ENCODE measurements around the gene TRIM67.
"Not testable (repeated sequence)": the region's sequence is repeated elsewhere in the genome, so short reads cannot be mapped to it uniquely, and the experiment has no call there.

TRIM67 gene

DNA sequence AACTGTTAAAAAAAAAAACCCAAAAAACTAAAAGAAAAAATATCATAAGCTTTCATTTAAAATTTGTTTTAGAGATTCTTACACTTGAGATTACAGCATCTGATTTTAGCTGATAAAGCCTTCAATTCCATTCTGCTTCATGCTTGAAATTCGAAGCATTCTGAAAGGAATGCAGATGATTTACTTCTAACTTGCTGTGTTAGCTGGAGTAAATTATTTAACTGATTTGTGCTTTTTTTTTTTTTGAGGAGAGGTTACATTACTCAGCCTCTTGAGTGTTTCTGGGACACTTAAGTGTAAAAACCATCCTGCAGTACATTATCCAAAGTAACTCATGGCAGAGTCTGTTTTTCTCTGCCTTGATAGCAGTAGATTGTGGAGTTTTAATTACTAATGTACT is 4.5 kb upstream of the TRIM67 start:
- no peak for DNase-seq (ENCODE audit: extremely low read depth in 1 of 2, low read depth in 1 of 2)

DNA sequence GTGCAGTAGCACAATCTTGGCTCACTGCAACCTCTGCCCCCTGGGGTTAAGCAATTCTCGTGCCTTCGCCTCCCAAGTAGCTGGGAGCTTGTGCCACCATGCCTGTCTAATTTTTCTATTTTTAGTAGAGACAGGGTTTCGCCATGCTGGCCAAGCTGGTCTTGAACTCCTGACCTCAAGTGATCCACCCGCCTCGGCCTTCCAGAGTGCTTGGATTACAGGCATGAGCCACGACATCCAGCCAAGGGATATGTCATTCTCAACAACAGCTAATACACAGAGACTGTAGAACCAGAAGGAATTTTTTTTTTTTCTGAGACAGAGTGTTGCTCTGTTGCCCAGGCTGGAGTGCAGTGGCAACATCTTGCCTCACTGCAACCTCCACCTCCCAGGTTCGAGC is 3.7 kb upstream of the TRIM67 start:
- DNase-seq (ENCODE audit: extremely low read depth in 1 of 2, low read depth in 1 of 2), result not testable (repeated sequence)

- no peak for DNase-seq (ENCODE audit: extremely low read depth in 1 of 2, low read depth in 1 of 2)
These were observed 2.5 kb upstream of the TRIM67 start for GRCh38 chr1:231159202-231159962.

GRCh38 chr1:231159963-231160761 is 1.7 kb upstream of the TRIM67 start:
- no peak for DNase-seq (ENCODE audit: extremely low read depth in 1 of 2, low read depth in 1 of 2)

- DNase-seq (ENCODE audit: extremely low read depth in 1 of 2, low read depth in 1 of 2), result no peak
These were observed 777 bp upstream of the TRIM67 start for GRCh38 chr1:231160895-231161666.

- DNase-seq (ENCODE audit: extremely low read depth in 1 of 2, low read depth in 1 of 2), result peak in 1 of 2 donors; percentile 1
These were observed 575 bp downstream of the TRIM67 start for GRCh38 chr1:231162297-231162969.

- DNase-seq (ENCODE audit: extremely low read depth in 1 of 2, low read depth in 1 of 2), result no peak
These were observed 1.3 kb downstream of the TRIM67 start for GRCh38 chr1:231162970-231163829.

GRCh38 chr1:231163830-231164427 is 2.1 kb downstream of the TRIM67 start:
- no peak for DNase-seq (ENCODE audit: extremely low read depth in 1 of 2, low read depth in 1 of 2)

DNA sequence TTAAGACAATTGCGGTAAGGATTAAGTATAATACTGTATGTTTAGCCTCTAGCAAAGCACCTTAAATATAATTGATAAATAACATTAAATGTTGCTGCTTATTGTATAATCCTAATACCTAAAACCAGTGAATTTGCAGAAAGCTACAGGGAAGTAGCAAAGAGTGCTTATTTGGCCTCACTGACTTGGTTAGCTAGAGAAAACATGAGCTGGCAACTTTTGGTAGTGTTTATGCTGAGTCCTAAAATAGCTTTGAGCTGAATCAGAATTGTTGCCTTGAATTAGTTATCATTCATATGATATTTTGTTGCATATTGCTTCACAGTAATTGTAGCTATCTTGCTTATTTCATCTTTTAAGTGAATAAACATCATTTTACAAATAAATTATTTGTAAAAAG is 3.5 kb downstream of the TRIM67 start:
- no peak for DNase-seq (ENCODE audit: extremely low read depth in 1 of 2, low read depth in 1 of 2)

DNA sequence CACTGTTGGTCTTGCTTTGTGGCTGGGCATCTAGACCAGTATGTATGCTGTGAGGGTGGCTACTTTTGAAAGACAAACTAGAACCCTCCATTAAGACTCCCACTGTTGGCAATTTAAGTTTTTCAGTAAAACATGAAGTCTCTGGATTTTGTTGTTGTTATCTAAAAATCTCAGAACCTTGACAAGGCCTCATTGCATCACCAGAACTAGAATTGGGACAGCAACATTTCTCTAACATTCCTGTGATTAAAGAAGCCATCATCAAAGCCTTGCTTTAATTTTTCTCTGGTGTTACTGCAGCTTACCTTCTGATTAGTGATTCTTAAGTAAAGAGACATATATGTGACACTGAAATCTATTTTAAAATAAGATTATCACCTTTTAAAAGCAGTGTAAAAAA is 4.5 kb downstream of the TRIM67 start:
- no peak for DNase-seq (ENCODE audit: extremely low read depth in 1 of 2, low read depth in 1 of 2)

DNA sequence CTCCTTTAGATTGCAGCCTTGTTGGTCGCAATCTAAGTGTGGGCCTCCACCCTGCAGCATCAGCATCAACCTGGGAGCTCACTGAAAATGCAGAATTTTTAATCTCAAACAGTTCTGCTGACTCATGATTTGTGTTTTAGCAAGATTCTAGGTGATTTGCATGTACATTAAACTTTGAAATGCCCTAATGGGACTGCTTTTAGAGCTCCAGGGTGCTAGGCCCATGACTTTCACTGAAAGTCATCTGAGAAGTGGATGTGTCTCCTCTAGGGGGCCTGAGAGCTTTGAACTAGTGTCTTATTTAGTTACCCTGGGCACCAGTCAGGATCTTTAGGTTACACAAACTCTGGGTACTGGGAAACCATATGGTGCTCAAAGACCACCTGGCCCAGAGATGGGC is 9.0 kb downstream of the TRIM67 start:
- no peak for DNase-seq (ENCODE audit: extremely low read depth in 1 of 2, low read depth in 1 of 2)

DNA sequence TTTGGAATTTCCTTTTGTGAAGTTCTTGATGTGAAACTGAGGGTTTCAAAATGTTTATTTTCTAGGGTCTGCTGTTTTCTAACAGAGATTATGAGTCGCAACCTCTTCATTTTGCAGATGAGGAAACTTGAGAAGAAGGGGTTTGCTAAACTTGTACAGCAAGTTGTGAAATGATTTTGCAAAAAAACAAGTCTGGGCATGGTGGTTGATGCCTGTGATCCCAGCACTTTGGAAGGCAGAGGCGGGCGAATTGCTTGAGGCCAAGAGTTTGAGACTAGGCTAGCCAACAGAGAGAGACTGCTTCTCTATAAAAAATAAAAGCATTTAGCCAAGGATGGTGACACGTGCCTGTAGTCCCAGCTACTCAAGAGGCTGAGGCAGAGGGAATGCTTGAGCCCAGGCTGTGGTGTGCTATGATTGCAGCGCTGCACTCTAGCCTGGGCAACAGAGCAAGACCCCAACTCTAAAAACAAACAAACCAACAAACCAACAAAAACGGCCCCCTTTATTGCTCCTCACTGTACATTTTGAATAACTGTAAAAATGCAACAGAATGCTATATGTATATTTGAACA is 9.9 kb downstream of the TRIM67 start:
- DNase-seq (ENCODE audit: extremely low read depth in 1 of 2, low read depth in 1 of 2), result no peak

DNA sequence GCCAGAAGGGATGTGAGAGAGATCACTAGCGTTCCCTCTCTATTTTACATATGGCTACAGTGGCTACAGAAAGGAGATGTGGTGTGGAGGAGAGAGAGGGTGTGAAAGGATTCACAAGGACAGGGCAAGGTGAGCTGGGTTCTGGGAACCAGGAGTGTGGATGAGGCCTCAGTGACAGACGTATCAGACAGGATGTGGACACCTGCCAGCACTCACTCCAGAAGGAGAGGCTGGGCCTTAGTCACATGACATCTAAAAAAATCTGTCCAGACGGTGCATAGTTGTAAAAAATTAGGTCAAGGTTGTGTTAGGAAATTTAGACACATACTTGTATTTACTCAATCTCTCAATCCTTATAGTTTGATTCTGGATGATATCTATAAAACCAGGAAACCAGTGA is 10.6 kb downstream of the TRIM67 start:
- DNase-seq (ENCODE audit: extremely low read depth in 1 of 2, low read depth in 1 of 2), result no peak

- no peak for DNase-seq (ENCODE audit: extremely low read depth in 1 of 2, low read depth in 1 of 2)
These were observed 14.6 kb downstream of the TRIM67 start for GRCh38 chr1:231176421-231176820.

DNA sequence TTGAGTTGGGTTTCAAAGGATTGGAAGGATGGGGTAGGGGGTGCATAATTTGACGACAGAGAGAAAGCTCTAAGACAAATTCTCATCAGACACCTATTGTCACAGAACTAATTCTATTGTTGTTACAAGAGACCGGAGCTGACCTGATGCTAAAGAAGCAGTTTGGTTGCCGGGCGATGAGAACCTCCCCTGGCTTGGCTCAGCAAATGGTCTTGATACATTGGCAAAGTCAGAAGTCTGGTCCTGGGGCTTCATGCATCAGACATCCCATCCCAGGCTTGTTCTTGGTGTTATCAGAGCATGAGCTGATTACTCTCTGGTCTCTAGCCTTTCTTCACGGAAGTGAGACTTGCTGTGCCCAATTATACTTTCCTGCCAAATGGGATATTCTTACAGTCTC is 15.4 kb downstream of the TRIM67 start:
- no peak for DNase-seq (ENCODE audit: extremely low read depth in 1 of 2, low read depth in 1 of 2)

DNA sequence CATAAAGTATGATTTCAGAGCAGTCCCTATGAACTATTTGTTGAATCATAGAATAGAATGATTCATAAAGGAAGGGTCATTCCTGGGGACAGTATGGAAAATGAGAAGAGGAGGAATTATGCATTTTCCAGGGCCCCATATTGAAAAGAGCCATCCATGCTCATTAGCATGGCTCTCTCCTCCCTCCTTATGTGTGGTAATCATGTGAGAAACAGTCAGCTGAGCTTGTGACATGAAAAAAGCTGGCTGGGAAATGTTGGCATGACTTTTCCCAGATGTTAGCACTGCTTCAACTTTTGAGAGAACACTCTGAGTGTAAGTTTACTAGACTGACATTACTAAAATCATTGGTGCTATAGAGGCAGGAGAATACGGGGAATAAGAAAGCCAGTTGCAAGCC is 16.1 kb downstream of the TRIM67 start:
- no peak for DNase-seq (ENCODE audit: extremely low read depth in 1 of 2, low read depth in 1 of 2)

GRCh38 chr1:231178970-231179369 is 17.1 kb downstream of the TRIM67 start:
- no peak for DNase-seq (ENCODE audit: extremely low read depth in 1 of 2, low read depth in 1 of 2)

GRCh38 chr1:231180034-231180433 is 18.2 kb downstream of the TRIM67 start:
- DNase-seq (ENCODE audit: extremely low read depth in 1 of 2, low read depth in 1 of 2), result no peak

- DNase-seq (ENCODE audit: extremely low read depth in 1 of 2, low read depth in 1 of 2), result no peak
These were observed 19.4 kb downstream of the TRIM67 start for GRCh38 chr1:231181271-231181670.
